ENCODE measurements around the gene CRABP1. TPM values are rescaled to one million over a fixed set of nuclear protein-coding genes. Genes with fewer than 3 reads are reported as not detected.

Gene CRABP1
- total and polyA plus RNA-seq, 2 experiments from 2014 or later, result 8.7 to 28.2 TPM

GRCh38 chr15:78396976-78397375 is 56.8 kb downstream of the CRABP1 start:
- Histone ChIP-seq H3K9me3 (ENCODE audit: low read depth) (no peaks in the 10 kb centered on the region), H3K27me3 (no peaks in the 10 kb centered on the region), H3K27ac (no peak overlapping the region), H3K4me3 (no peak overlapping the region), H3K36me3 (no peaks in the 10 kb centered on the region), H3K4me1 (ENCODE audit: low read depth) (peaks cover 5% of the 10 kb centered on the region)
- peak in 1 of 2 donors; percentile 63 for DNase-seq (ENCODE audit: low read depth in 1 of 2, low spot score in 1 of 2)
- TF ChIP-seq CTCF (IDR thresholded peaks at IDR 0.05; ENCODE audit: low read depth, low read length), result peak; percentile 28

- Histone ChIP-seq H3K36me3 (no peaks in the 10 kb centered on the region), H3K4me1 (ENCODE audit: low read depth) (peaks cover 5% of the 10 kb centered on the region), H3K9me3 (ENCODE audit: low read depth) (no peaks in the 10 kb centered on the region), H3K27ac (no peak overlapping the region), H3K27me3 (no peaks in the 10 kb centered on the region), H3K4me3 (no peak overlapping the region)
- no peak for TF ChIP-seq CTCF (IDR thresholded peaks at IDR 0.05; ENCODE audit: low read depth, low read length)
- DNase-seq (ENCODE audit: low read depth in 1 of 2, low spot score in 1 of 2), result no peak
These were observed 57.2 kb downstream of the CRABP1 start for GRCh38 chr15:78397382-78397781.

Other genes with a start within 250 kb of the CRABP1 start
- gene SH2D7, start 247.8 kb upstream of the CRABP1 start, total RNA-seq, result not detected in 2 replicates
- 0.22 and 0.98 TPM in 2 replicates for gene SH2D7, start 247.8 kb upstream of the CRABP1 start, polyA plus RNA-seq
- gene CIB2, start 208.9 kb upstream of the CRABP1 start, total RNA-seq, result 62.7 and 63.4 TPM in 2 replicates
- gene CIB2, start 208.9 kb upstream of the CRABP1 start, polyA plus RNA-seq, result 59.9 and 72.6 TPM in 2 replicates
- 63.1 and 80.6 TPM in 2 replicates for gene IDH3A, start 191.0 kb upstream of the CRABP1 start, total RNA-seq
- 79.4 and 113 TPM in 2 replicates for gene IDH3A, start 191.0 kb upstream of the CRABP1 start, polyA plus RNA-seq
- 0.24 and 1.6 TPM in 2 replicates for gene ACSBG1, start 105.8 kb upstream of the CRABP1 start, total RNA-seq
- 0.12 and 0.13 TPM in 2 replicates for gene ACSBG1, start 105.8 kb upstream of the CRABP1 start, polyA plus RNA-seq
- 1.4 and 3.2 TPM in 2 replicates for gene DNAJA4, start 75.8 kb upstream of the CRABP1 start, total RNA-seq
- 3.4 and 4.9 TPM in 2 replicates for gene DNAJA4, start 75.8 kb upstream of the CRABP1 start, polyA plus RNA-seq
- gene SKIC8, start 40.7 kb upstream of the CRABP1 start, total RNA-seq, result 61.5 and 71.9 TPM in 2 replicates
- 80.8 and 113 TPM in 2 replicates for gene SKIC8, start 40.7 kb upstream of the CRABP1 start, polyA plus RNA-seq
- 21.6 and 34.2 TPM in 2 replicates for gene IREB2, start 97.9 kb downstream of the CRABP1 start, total RNA-seq
- gene IREB2, start 97.9 kb downstream of the CRABP1 start, polyA plus RNA-seq, result 23.4 and 30.4 TPM in 2 replicates
- 6.1 and 9.2 TPM in 2 replicates for gene HYKK, start 167.2 kb downstream of the CRABP1 start, total RNA-seq
- 3.7 and 6.4 TPM in 2 replicates for gene HYKK, start 167.2 kb downstream of the CRABP1 start, polyA plus RNA-seq
- gene PSMA4, start 200.1 kb downstream of the CRABP1 start, total RNA-seq, result 93.7 and 119 TPM in 2 replicates
- 260 and 264 TPM in 2 replicates for gene PSMA4, start 200.1 kb downstream of the CRABP1 start, polyA plus RNA-seq
- gene CHRNA5, start 225.2 kb downstream of the CRABP1 start, total RNA-seq, result 2.3 and 4.0 TPM in 2 replicates
- gene CHRNA5, start 225.2 kb downstream of the CRABP1 start, polyA plus RNA-seq, result 12.5 and 12.7 TPM in 2 replicates

Measured in cardiac muscle cell (in vitro differentiated cells and primary cell).